ENCODE data around the gene CELA3B.

DNA sequence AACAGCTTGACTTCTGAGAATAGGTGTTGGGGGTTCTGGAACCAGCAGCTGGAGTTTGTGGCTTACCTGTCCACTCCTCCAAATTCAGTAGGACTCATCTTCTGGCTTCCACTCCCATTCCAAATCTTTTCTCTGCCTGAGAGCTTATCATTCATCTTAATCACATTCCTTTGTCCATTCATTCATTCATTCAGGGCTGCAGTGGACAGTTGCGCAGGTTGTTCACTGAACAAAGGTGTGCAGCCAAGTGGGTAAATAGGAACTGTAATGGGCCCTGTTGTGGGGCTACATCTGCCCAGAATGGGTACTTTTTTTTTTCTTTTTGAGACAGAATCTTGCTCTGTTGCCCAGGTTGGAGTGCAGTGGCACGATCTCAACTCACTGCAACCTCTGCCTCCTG lies 36.3 kb upstream of the CELA3B start:
- TF ChIP-seq, protein P1, sequence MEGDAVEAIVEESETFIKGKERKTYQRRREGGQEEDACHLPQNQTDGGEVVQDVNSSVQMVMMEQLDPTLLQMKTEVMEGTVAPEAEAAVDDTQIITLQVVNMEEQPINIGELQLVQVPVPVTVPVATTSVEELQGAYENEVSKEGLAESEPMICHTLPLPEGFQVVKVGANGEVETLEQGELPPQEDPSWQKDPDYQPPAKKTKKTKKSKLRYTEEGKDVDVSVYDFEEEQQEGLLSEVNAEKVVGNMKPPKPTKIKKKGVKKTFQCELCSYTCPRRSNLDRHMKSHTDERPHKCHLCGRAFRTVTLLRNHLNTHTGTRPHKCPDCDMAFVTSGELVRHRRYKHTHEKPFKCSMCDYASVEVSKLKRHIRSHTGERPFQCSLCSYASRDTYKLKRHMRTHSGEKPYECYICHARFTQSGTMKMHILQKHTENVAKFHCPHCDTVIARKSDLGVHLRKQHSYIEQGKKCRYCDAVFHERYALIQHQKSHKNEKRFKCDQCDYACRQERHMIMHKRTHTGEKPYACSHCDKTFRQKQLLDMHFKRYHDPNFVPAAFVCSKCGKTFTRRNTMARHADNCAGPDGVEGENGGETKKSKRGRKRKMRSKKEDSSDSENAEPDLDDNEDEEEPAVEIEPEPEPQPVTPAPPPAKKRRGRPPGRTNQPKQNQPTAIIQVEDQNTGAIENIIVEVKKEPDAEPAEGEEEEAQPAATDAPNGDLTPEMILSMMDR (conservative IDR thresholded peaks at IDR 0.05; ENCODE audit: low read depth, low read length) = no peak
- no peak for TF ChIP-seq EZH2 (IDR thresholded peaks at IDR 0.05; ENCODE audit: borderline replicate concordance, low read depth, low read length, poor library complexity, severe bottlenecking)

All from A673 (cell line).